ENCODE results near the gene MTUS2. TPM values are rescaled to one million over a fixed set of nuclear protein-coding genes. Genes with fewer than 3 reads are reported as not detected.
A peak's percentile ranks its signal among the peaks of the same experiment; 100 is the strongest.

Gene MTUS2
- total and polyA plus RNA-seq, 5 donors from 2014 or later = 0.02 to 0.03 (median 0.03) TPM; not detected in 2

DNA sequence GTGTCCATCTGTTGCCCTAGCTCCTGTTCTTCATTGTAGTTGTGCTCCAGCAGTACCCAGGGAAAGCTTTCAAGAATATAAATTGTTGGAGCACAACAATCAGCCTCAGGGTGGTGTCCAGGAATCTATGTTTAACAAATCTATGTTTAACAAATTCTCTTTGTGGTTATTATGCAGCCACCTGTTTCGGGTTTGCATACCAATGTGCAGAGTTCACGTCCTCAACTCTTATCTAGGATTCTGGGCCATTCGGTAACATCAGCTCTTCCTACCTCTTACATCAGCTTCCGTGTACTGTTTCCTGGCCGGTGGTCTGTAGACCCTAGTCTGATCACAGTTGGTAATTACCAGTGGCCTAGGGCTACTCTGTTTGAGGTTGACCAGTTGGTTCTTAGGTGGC lies 17.0 kb downstream of the MTUS2 start:
- no peaks in the 10 kb centered on the region for H3K27me3 ChIP-seq (ENCODE audit: control insufficient read depth, insufficient read depth, low read length)
- no peaks in the 10 kb centered on the region for H3K4me1 Mint-ChIP-seq
- H3K27me3 Mint-ChIP-seq = peaks cover 10% of the 10 kb centered on the region
- no peak overlapping the region for H3K27ac ChIP-seq (ENCODE audit: insufficient read depth, low read length, poor library complexity, severe bottlenecking)
- H3K4me1 ChIP-seq (ENCODE audit: control insufficient read depth, insufficient read depth, low read length, poor library complexity, severe bottlenecking) = no peaks in the 10 kb centered on the region
- DNase-seq (no peak), ATAC-seq (ENCODE audit: low read depth in 2 of 2) (no peak)
- H3K27ac Mint-ChIP-seq = no peak overlapping the region
- H3K9me3 Mint-ChIP-seq = peaks cover 0 to 2% (median 0%) of the 10 kb centered on the region in 7 donors
- H3K4me3 ChIP-seq (ENCODE audit: low read depth, low read length) = no peak overlapping the region
- H3K36me3 Mint-ChIP-seq = no peaks in the 10 kb centered on the region
- no peaks in the 10 kb centered on the region for H3K36me3 ChIP-seq (ENCODE audit: control insufficient read depth, insufficient read depth, low read length)
- no peaks in the 10 kb centered on the region for H3K9me3 ChIP-seq (ENCODE audit: control insufficient read depth in 2 of 2, low read length in 2 of 2)
- H3K4me3 Mint-ChIP-seq = no peak overlapping the region

DNA sequence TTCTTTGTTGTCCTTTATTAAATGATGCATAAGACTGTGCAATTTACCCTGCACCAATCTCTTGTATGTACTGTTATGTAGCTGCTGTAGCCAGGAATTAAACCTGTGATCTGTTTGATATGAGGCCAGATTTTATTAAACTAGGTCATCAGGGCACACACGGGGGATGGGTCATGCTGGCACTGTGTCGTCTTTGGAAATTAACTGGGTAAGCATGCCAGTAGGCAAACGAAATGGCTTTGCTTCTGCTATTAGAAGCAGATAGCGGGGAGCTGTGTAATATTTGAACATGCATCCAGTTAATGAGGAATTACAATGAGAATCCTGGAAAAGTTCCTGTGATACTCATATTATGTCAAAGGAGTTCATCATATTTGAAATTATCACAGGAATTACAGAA lies 23.5 kb downstream of the MTUS2 start:
- ATAC-seq (ENCODE audit: low read depth in 2 of 2) (no peak), DNase-seq (no peak)
- Mint-ChIP-seq H3K4me1 (no peaks in the 10 kb centered on the region), H3K4me3 (no peak overlapping the region), H3K27me3 (peaks cover 5% of the 10 kb centered on the region), H3K9me3 (peaks cover 0 to 2% (median 0%) of the 10 kb centered on the region in 7 donors), H3K36me3 (no peaks in the 10 kb centered on the region), H3K27ac (no peak overlapping the region)
- Histone ChIP-seq H3K4me3 (ENCODE audit: low read depth, low read length) (no peak overlapping the region), H3K36me3 (ENCODE audit: control insufficient read depth, insufficient read depth, low read length) (no peaks in the 10 kb centered on the region), H3K4me1 (ENCODE audit: control insufficient read depth, insufficient read depth, low read length, poor library complexity, severe bottlenecking) (no peaks in the 10 kb centered on the region), H3K27me3 (ENCODE audit: control insufficient read depth, insufficient read depth, low read length) (no peaks in the 10 kb centered on the region), H3K9me3 (ENCODE audit: control insufficient read depth in 2 of 2, low read length in 2 of 2) (no peaks in the 10 kb centered on the region), H3K27ac (ENCODE audit: insufficient read depth, low read length, poor library complexity, severe bottlenecking) (no peak overlapping the region)

DNA sequence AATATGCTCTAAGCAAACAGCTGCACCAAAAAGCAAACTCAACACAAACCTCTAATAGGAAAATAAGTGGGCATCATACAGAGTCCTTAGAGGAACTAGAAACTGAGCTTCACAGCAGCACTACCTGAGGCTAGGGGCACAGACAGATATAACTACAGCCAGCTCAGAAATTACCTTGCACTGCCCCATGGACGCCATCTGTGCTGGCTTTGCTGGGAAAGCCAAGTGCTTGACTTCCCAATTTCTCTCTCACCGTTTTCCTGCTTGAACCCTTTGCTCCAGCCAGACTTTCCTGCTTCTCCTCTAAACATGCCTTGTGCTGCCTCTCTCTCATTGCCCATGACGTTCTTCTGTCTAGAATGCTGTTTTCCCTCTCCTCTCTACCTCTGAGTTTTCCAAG lies 29.3 kb downstream of the MTUS2 start:
- Histone ChIP-seq H3K27ac (ENCODE audit: insufficient read depth, low read length, poor library complexity, severe bottlenecking) (no peak overlapping the region), H3K4me1 (ENCODE audit: control insufficient read depth, insufficient read depth, low read length, poor library complexity, severe bottlenecking) (no peaks in the 10 kb centered on the region), H3K36me3 (ENCODE audit: control insufficient read depth, insufficient read depth, low read length) (no peaks in the 10 kb centered on the region), H3K27me3 (ENCODE audit: control insufficient read depth, insufficient read depth, low read length) (peaks cover 3% of the 10 kb centered on the region), H3K4me3 (ENCODE audit: low read depth, low read length) (no peak overlapping the region), H3K9me3 (ENCODE audit: control insufficient read depth in 2 of 2, low read length in 2 of 2) (no peaks in the 10 kb centered on the region)
- H3K27ac Mint-ChIP-seq = peak overlapping the region in 1 of 3 donors; percentile 43
- ATAC-seq (ENCODE audit: low read depth in 2 of 2) (no peak), DNase-seq (no peak)
- no peak overlapping the region for H3K4me3 Mint-ChIP-seq
- no peaks in the 10 kb centered on the region for H3K4me1 Mint-ChIP-seq
- H3K36me3 Mint-ChIP-seq = no peaks in the 10 kb centered on the region
- H3K9me3 Mint-ChIP-seq = peaks cover 0 to 3% (median 0%) of the 10 kb centered on the region in 7 donors
- H3K27me3 Mint-ChIP-seq = peaks cover 4% of the 10 kb centered on the region

DNA sequence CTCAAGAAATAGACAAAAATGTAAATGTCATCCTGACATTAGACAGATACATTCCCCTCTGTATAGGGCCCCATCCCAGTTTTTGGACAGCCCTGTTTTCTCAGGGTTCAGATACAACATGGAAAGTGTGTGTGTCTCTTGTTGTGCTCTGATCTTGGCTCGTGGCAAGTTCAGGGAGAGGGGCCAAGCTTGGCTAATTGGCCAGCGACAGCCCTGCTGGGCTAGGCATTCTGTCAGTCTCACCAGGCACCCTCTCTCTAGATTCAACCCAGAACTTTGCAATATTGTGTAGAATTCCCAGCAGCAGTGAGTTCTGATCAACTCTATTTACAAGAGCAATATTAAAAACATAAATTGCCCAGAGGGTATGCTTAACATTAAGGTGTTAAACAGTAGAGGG lies 30.1 kb downstream of the MTUS2 start:
- peaks cover 0 to 3% (median 0%) of the 10 kb centered on the region in 7 donors for H3K9me3 Mint-ChIP-seq
- no peak overlapping the region for H3K27ac ChIP-seq (ENCODE audit: insufficient read depth, low read length, poor library complexity, severe bottlenecking)
- H3K36me3 Mint-ChIP-seq = no peaks in the 10 kb centered on the region
- H3K4me3 ChIP-seq (ENCODE audit: low read depth, low read length) = no peak overlapping the region
- H3K4me1 Mint-ChIP-seq = no peaks in the 10 kb centered on the region
- peaks cover 3% of the 10 kb centered on the region for H3K27me3 ChIP-seq (ENCODE audit: control insufficient read depth, insufficient read depth, low read length)
- H3K9me3 ChIP-seq (ENCODE audit: control insufficient read depth in 2 of 2, low read length in 2 of 2) = no peaks in the 10 kb centered on the region
- ATAC-seq (ENCODE audit: low read depth in 2 of 2) (no peak), DNase-seq (no peak)
- H3K27ac Mint-ChIP-seq = no peak overlapping the region
- no peak overlapping the region for H3K4me3 Mint-ChIP-seq
- no peaks in the 10 kb centered on the region for H3K36me3 ChIP-seq (ENCODE audit: control insufficient read depth, insufficient read depth, low read length)
- no peaks in the 10 kb centered on the region for H3K4me1 ChIP-seq (ENCODE audit: control insufficient read depth, insufficient read depth, low read length, poor library complexity, severe bottlenecking)
- peaks cover 4% of the 10 kb centered on the region for H3K27me3 Mint-ChIP-seq

DNA sequence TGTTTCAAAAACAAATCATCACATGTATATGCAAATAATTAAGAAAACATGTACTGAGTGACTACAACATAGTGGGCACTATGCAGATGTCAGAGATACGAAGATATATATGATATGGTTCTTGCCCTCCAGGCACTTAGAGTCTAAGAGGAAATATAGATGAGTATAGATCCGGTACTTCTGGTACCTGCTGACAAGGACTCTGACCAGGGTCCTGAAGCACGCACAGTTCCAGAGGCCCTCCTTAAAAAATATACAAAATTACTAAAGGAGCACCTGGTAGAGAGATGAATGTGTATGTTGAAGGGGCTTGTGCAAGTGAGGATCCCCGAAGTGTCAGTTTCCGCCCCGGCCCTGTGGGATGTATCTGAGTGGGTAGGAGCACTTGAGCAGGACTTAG lies 31.3 kb downstream of the MTUS2 start:
- Histone ChIP-seq H3K36me3 (ENCODE audit: control insufficient read depth, insufficient read depth, low read length) (no peaks in the 10 kb centered on the region), H3K4me3 (ENCODE audit: low read depth, low read length) (no peak overlapping the region), H3K4me1 (ENCODE audit: control insufficient read depth, insufficient read depth, low read length, poor library complexity, severe bottlenecking) (no peaks in the 10 kb centered on the region), H3K9me3 (ENCODE audit: control insufficient read depth in 2 of 2, low read length in 2 of 2) (no peaks in the 10 kb centered on the region), H3K27me3 (ENCODE audit: control insufficient read depth, insufficient read depth, low read length) (peaks cover 3% of the 10 kb centered on the region), H3K27ac (ENCODE audit: insufficient read depth, low read length, poor library complexity, severe bottlenecking) (no peak overlapping the region)
- peaks cover 0 to 3% (median 0%) of the 10 kb centered on the region in 7 donors for H3K9me3 Mint-ChIP-seq
- DNase-seq (no peak), ATAC-seq (ENCODE audit: low read depth in 2 of 2) (no peak)
- H3K4me3 Mint-ChIP-seq = no peak overlapping the region
- no peaks in the 10 kb centered on the region for H3K4me1 Mint-ChIP-seq
- H3K27me3 Mint-ChIP-seq = peaks cover 4% of the 10 kb centered on the region
- H3K36me3 Mint-ChIP-seq = no peaks in the 10 kb centered on the region
- H3K27ac Mint-ChIP-seq = no peak overlapping the region

DNA sequence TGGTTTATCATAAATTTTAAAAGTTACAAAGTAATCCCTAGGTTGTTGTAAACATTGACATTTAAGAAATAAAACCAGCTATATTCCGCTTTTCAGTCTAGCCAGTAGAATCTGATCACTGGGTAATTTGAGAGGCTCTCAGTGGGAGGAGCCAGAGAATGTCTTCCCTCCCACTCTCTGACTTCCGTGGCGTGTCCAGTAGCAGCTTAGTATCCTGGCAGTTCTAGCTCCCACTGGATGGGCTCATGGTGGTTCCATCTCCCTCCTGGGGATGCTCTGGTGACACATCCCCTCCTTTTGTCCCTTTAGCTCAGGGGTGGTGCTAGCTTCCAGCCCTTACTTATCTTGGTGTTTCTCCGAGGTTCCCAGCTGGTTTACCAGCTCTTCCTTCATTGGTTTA lies 34.5 kb downstream of the MTUS2 start:
- no peak for DNase-seq
- no peak for ATAC-seq (ENCODE audit: low read depth in 2 of 2)
- Mint-ChIP-seq H3K27me3 (peaks cover 4% of the 10 kb centered on the region), H3K9me3 (peaks cover 0 to 3% (median 0%) of the 10 kb centered on the region in 7 donors), H3K27ac (no peak overlapping the region), H3K4me1 (no peaks in the 10 kb centered on the region), H3K36me3 (no peaks in the 10 kb centered on the region), H3K4me3 (no peak overlapping the region)
- no peaks in the 10 kb centered on the region for H3K4me1 ChIP-seq (ENCODE audit: control insufficient read depth, insufficient read depth, low read length, poor library complexity, severe bottlenecking)
- H3K4me3 ChIP-seq (ENCODE audit: low read depth, low read length) = no peak overlapping the region
- H3K27ac ChIP-seq (ENCODE audit: insufficient read depth, low read length, poor library complexity, severe bottlenecking) = no peak overlapping the region
- no peaks in the 10 kb centered on the region for H3K36me3 ChIP-seq (ENCODE audit: control insufficient read depth, insufficient read depth, low read length)
- no peaks in the 10 kb centered on the region for H3K9me3 ChIP-seq (ENCODE audit: control insufficient read depth in 2 of 2, low read length in 2 of 2)
- H3K27me3 ChIP-seq (ENCODE audit: control insufficient read depth, insufficient read depth, low read length) = peaks cover 3% of the 10 kb centered on the region

DNA sequence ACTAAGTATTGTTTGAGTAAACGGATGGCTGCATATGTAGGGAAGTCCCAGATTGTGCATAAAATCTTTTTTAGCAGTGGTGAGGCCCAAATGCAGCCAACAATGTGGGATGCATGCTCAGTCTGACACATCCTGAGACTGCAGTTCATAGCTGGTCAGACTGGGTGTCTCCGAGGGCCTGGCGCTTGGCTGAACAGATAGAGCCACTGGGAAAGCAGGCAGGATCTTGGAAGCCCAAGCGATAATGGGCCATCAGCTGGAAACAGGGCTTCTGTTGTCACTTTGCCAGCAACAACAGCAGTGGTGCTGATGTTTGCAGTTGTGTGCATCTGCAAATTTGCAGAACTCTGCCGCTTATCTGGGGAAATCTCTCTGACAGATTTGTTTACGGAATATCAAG lies 36.1 kb downstream of the MTUS2 start:
- Mint-ChIP-seq H3K27ac (no peak overlapping the region), H3K9me3 (peaks cover 0 to 3% (median 0%) of the 10 kb centered on the region in 7 donors), H3K36me3 (no peaks in the 10 kb centered on the region), H3K4me1 (no peaks in the 10 kb centered on the region), H3K27me3 (peaks cover 4% of the 10 kb centered on the region), H3K4me3 (no peak overlapping the region)
- no peaks in the 10 kb centered on the region for H3K36me3 ChIP-seq (ENCODE audit: control insufficient read depth, insufficient read depth, low read length)
- no peaks in the 10 kb centered on the region for H3K4me1 ChIP-seq (ENCODE audit: control insufficient read depth, insufficient read depth, low read length, poor library complexity, severe bottlenecking)
- no peak overlapping the region for H3K4me3 ChIP-seq (ENCODE audit: low read depth, low read length)
- H3K27me3 ChIP-seq (ENCODE audit: control insufficient read depth, insufficient read depth, low read length) = peaks cover 3% of the 10 kb centered on the region
- no peak for ATAC-seq (ENCODE audit: low read depth in 2 of 2)
- H3K9me3 ChIP-seq (ENCODE audit: control insufficient read depth in 2 of 2, low read length in 2 of 2) = no peaks in the 10 kb centered on the region
- DNase-seq = no peak
- no peak overlapping the region for H3K27ac ChIP-seq (ENCODE audit: insufficient read depth, low read length, poor library complexity, severe bottlenecking)

DNA sequence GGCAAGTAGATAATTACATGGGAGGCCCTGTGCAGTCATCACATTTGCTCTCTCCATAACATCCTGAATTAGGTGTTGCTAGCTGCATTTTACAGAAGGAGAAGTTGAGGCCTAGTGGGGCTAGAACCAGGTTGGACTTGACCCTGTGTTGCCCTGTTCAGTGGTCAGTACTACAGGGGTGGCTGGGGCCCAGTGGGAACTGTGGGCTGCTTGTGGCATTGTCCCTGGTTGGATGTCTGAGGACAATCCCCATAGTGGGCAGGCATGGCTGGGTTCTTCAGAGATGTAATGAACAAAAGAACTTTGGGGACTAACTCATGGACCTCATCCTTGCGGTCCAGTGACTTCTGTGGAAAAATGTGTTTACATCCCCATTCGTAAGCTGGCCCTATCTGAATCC lies 38.9 kb downstream of the MTUS2 start:
- H3K27me3 ChIP-seq (ENCODE audit: control insufficient read depth, insufficient read depth, low read length) = no peaks in the 10 kb centered on the region
- Mint-ChIP-seq H3K36me3 (no peaks in the 10 kb centered on the region), H3K9me3 (no peaks in the 10 kb centered on the region), H3K4me1 (no peaks in the 10 kb centered on the region), H3K27me3 (no peaks in the 10 kb centered on the region), H3K27ac (no peak overlapping the region), H3K4me3 (no peak overlapping the region)
- H3K36me3 ChIP-seq (ENCODE audit: control insufficient read depth, insufficient read depth, low read length) = no peaks in the 10 kb centered on the region
- no peak overlapping the region for H3K27ac ChIP-seq (ENCODE audit: insufficient read depth, low read length, poor library complexity, severe bottlenecking)
- no peaks in the 10 kb centered on the region for H3K4me1 ChIP-seq (ENCODE audit: control insufficient read depth, insufficient read depth, low read length, poor library complexity, severe bottlenecking)
- DNase-seq (no peak), ATAC-seq (ENCODE audit: low read depth in 2 of 2) (no peak)
- no peak overlapping the region for H3K4me3 ChIP-seq (ENCODE audit: low read depth, low read length)
- no peaks in the 10 kb centered on the region for H3K9me3 ChIP-seq (ENCODE audit: control insufficient read depth in 2 of 2, low read length in 2 of 2)
